ENCODE results near the gene ADAMTSL4. TPM values are rescaled to one million over a fixed set of nuclear protein-coding genes. Genes with fewer than 3 reads are reported as not detected.

ADAMTSL4 gene
- total RNA-seq (2014; rRNA removed; shearing (Covaris generic)): 0.80 and 1.1 TPM in 2 replicates

DNA sequence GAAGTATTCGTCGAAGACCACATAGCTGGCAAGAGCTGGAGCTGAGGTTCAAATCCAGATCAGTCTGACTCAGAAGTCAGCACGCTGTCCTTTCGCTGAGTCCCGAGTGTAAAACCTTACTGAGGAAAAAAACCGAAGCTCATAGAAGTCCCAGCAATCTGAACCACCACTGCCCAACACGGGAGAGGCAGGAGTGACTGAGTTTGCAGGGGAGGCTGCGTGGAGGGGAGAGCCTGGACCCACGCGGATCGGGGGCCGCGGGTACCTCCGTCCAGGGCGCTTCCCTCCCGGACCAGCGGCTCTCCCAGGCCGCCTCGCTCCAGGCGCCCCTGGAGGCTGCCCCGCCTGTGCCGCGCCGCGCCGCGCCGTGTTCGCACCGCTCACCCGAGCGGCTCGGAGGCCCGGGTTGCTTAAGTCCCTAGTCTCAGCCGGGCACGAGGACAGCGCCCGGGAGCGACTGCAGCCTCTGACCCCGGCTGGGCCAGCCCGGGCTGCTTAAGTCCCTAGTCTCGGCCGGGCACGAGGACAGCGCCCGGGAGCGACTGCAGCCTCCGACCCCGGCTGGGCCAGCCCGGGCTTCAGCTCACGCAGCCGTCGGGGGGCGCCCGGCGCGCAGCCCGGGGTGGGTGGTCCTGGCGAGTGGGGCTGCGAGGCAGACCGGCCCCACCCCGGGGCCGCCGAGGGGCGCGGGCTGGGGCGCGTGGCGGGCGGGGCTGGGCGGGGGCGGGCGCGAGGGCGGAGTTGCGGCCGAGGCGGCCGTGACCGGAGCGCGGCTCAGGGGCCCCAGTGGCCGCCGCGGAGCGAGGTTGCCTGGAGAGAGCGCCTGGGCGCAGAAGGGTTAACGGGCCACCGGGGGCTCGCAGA, at the start of gene ADAMTSL4:
Gene ADAMTSL4 (plus strand): TSS at position 777 of the 864 bp plus-strand sequence. CDS start 2,881 bp downstream, outside the sequence.
- DNase-seq (ENCODE audit: low spot score): no peak

DNA sequence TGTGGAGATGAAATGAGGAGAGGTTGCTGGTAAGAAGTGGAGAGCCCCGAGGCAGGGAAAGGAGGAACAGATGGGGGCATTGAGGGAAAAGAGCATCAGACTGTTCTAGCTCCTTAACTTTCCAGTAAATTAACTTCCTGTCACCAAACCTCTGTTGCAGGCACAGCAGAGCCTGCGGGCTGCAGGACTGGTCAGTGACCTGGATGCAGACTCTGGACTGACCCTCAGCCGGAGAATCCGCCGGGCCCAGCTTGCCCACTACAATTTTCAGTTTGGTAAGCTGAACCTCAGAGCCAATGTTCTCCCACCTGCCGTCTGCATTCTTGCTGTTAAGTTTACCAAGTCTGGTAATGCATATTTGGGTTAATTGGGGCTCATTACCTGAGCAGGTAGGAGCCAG, 43.8 kb upstream of the ADAMTSL4 start:
- no peak for DNase-seq (ENCODE audit: low spot score)

- peak; percentile 79 for DNase-seq (ENCODE audit: low spot score)
These were observed 41.0 kb upstream of the ADAMTSL4 start, which contains the start of gene ECM1 for GRCh38 chr1:150507912-150508864. TSS of gene ECM1 (plus strand) at chr1:150508109. CDS start at chr1:150508210, 101 bp downstream.

DNA sequence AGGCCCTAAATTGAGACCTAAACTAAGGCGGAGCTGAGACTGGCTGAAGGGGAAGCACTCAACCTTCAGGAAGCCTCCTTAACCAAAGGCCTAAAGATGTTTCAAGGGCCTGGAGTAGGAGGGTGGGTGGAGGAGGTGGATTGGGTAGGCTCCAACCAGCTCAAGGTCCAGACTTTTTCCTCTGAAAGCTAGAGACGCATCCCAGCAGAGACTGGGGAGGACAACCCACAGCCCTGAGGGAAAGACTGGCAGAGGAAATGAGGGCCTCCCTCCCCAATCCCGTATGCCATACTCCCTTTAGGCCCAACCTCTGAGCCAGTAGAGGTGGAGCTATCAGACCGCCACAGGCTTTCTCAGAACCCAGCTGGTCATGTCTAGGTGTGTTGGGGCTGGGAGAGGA, 40.2 kb upstream of the ADAMTSL4 start:
- DNase-seq (ENCODE audit: low spot score): no peak

DNA sequence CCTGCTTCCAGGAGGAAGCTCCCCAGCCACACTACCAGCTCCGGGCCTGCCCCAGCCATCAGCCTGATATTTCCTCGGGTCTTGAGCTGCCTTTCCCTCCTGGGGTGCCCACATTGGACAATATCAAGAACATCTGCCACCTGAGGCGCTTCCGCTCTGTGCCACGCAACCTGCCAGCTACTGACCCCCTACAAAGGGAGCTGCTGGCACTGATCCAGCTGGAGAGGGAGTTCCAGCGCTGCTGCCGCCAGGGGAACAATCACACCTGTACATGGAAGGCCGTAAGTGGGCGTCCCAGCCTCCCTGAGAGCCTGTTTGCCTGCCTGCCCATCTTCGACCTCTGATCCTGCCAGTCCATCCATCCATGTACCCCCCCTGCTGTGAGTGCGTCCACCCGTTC, 37.7 kb upstream of the ADAMTSL4 start:
- no peak for DNase-seq (ENCODE audit: low spot score)

DNA sequence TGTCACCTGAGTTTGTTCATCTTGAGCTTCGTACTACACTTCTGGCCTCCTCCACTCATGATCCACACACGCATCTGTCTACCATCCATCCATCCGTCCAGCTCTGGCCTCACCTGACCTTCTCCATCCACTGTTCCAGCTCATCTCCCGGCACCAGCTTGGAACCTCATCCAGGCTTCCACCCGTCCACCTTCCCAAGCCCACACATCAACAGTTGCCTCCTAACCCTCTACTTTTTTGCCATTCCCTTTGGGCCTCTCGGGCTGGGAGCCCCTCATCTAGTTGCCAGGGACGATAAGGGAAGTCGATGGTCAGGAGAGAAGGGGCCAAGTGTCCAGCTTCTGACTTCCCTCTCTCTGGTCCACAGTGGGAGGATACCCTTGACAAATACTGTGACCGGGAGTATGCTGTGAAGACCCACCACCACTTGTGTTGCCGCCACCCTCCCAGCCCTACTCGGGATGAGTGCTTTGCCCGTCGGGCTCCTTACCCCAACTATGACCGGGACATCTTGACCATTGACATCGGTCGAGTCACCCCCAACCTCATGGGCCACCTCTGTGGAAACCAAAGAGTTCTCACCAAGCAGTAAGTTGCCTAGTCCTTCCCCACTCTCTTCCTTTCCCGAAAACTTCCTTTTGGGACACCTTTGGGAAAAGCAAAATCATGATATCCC, 37.1 kb upstream of the ADAMTSL4 start:
- DNase-seq (ENCODE audit: low spot score): no peak

DNA sequence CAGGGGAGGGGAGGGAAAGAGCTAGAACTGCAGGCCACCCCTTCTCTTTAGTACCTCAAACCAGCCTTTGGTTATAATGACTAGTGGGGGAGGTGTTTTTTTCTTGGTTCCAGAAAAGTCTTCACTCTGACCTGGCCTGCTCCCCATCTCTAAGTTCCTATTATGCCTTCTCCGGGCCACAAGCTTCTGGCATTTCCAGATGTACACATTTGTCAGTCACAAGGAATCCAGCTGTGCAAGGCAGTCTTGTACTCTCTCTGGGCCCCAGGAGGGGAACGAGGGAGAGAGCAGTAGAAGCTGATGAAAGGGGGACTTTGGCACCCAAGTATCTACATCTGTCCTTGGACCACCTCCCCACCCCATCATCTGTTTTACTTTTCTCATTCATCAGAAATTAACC, 36.4 kb upstream of the ADAMTSL4 start:
- DNase-seq (ENCODE audit: low spot score): no peak

DNA sequence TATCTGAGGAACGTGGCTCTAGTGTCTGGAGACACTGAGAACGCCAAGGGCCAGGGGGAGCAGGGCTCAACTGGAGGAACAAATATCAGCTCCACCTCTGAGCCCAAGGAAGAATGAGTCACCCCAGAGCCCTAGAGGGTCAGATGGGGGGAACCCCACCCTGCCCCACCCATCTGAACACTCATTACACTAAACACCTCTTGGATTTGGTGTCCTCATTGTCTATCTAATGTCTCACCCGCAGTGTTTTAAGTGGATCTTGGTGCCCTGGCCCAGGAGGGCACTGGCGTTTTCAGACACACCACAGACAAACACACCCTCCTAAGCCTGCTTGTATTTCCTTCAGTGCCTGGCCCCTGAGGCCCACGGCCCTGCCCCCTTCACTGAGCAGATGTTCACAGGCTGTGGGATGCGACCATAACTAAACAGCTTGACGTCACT, 35.8 kb upstream of the ADAMTSL4 start:
- no peak for DNase-seq (ENCODE audit: low spot score)

DNA sequence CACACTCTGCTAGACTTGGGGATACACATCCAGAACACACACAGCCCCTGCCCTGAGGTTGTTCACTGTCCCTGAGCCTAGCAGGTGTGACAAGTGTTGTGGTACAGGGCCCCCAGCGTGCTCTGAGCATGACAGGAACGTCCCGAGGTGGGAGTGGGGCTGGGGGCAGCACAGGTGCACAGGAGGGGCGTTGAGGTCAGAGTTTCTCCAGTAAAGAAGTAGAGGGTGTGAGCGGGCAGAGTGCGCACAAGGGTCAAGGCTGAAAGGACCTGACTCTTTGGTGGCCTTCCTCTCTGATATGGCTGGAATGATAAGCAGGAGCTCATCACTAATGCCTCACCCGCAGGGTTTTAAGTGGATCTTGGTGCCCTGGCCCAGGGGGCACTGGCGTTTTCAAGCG, 34.9 kb upstream of the ADAMTSL4 start:
- DNase-seq (ENCODE audit: low spot score): no peak

DNA sequence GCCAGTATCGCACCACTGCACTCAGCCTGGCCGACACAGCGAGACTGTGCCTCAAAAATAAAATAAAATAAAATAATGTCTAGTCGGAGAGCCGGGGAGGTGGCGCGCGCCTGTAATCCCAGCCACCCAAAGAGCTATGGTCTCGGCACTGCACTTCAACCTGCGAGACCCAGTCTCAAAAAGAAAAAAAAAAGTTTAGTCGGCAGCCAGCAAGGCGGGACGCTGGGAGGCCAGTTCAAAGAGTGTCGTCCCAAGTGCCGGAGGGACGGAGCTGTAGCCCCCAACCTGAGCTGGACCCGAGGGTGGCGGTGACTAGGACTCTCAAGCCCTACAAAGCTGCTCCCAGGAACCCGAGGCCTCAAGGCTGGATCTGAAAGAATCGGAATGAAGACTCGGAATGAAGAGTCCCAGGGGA, 34.3 kb upstream of the ADAMTSL4 start:
- DNase-seq (ENCODE audit: low spot score): no peak

DNA sequence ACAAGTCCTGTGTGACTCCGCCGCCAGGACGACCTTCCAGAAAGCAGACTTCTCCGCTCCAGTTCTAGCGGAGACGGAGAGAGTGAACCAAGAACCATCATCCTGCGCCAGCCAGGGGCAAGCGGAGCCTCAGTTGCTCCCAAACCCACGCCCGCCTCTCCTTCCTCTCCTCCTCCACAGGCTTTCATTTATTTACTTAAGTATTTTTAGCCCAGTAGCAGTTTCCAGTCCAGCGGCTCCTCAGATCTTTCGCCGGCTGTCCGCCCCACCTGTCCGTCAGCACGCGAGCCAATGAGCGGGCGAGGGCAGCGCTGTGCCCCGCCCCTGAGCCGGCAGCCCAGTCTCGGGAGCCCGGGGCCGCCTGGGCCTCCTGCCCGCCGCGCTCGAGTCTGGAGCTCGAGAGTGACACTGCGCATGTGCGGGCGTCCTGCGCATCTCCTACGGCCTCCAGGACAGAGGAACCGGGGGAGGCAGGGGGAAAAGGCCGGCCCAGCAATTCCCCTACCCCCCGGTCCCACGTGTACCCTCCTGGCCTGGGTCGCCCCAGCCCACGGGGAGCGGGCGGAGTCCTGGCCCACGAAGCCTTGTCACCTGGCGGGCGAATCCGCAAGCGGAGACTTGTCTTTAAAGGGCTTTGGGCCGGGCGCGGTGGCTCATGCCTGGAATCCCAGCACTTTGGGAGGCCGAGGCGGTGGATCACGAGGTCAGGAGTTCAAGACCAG, 33.7 kb upstream of the ADAMTSL4 start, which contains the start of gene FALEC:
Gene FALEC (plus strand): TSS at position 425 of the 722 bp plus-strand sequence.
- peak; percentile 91 for DNase-seq (ENCODE audit: low spot score)

- no peak for DNase-seq (ENCODE audit: low spot score)
These were observed 33.1 kb upstream of the ADAMTSL4 start for GRCh38 chr1:150516050-150516591.

DNA sequence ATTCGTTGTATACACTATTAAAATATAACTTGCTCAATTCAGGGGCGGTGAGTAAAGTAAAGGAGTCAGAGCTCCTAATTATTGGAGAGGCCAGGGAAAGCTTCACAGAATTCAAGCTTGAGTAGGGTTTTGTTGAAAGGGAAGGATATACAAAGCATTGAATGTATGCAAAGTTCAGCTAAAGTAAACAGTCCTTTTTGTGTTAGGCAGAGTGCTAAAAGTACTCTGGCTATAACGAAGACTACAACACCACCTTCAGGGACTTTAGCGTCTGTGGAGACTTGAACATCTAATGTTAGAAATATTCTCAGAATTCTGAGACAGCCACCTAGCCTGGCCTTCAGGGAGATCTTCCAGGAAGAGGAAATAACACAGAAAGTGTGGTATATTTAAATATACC, 32.6 kb upstream of the ADAMTSL4 start:
- DNase-seq (ENCODE audit: low spot score): no peak

GRCh38 chr1:150521196-150521968, 27.8 kb upstream of the ADAMTSL4 start:
- DNase-seq (ENCODE audit: low spot score): no peak

DNA sequence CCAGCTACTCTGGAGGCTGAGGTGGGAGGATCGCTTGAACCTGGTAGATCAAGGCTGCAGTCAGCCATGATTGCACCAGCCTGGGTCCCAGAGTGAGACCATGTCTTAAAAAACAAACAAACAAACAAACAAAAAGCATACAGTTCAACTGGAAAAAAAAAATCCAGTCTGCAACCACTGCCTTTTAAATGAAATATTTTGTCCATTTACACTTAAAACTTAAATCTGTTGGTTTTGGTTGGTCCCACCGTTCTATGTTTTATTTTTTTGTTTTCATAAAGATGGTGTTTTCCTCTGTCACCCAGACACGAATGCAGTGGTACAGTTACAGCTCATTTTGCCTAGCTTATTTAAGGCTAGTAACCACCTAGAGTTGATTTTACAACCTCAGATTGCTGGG, 23.9 kb upstream of the ADAMTSL4 start:
- no peak for DNase-seq (ENCODE audit: low spot score)

- DNase-seq (ENCODE audit: low spot score): peak; percentile 1
These were observed 21.0 kb upstream of the ADAMTSL4 start for GRCh38 chr1:150528196-150528595.

DNA sequence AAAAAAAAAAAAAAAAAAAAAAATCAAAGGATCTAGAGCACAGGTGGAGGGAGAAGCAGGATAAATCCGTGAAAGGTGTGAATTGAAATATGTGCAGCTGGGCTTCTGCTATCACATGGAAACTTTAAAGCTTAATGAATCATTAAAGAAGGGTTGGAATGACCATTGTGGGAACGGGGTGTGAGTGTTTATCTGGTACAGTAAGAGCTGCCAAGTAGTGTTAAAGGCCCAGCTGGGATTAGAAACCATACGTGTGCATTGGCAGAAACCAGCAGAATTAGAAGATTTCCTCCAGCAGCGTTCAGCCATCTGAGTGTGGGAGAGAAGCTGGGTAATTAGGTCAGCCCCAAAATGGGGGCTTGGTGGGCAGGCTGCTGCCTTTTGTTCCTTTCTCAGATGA, 20.2 kb upstream of the ADAMTSL4 start:
- no peak for DNase-seq (ENCODE audit: low spot score)

DNA sequence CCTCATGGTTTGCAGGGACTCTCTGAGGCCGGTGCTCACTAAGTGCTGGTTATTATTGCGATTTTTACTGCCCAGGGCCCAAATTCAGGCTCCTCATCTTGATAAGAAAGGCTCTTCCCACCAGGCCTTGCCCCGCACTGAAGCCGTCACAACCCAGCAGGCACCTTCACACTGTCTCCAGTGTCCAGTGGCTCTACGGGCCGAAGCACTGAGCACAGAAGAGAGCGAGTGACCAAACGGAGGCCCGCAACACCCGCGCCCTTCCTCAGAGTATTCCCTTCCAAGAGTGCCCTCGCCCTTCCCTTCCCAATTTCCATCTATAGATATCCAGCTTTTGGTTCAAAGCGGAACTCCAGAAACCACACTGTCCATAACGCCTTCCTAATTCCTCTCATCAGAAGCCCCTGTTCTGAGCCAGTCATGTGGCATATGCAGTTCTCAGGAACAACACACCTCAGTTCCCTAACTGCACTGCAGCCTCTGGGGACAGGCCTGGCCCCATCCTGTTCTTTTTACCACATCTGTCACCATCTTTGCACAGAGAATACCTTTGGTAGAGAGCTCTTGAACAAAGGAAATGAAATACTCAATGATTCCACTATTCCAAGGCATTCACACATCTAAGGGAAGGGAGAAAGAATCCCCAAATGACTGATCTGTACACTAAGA, 18.6 kb upstream of the ADAMTSL4 start:
- no peak for DNase-seq (ENCODE audit: low spot score)

DNA sequence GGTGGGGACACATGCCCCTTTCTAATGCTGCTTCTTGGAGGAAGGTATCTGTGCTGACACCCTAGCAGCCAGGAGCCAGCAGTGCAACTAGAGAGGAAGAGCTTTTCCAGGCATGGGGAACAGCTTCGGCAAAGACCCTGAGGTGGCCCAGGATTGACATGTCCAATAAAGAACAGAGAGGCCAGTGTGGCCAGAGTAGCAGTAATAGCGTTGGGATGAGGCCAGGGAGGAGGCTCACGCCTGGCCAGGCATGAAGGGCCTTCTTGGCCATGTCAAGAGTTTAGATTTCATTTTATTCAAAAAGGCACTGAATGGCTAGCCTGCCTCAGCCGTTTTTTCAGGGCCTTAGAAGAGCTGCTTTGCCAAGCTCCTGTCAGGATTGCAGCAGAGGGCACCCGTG, 16.3 kb upstream of the ADAMTSL4 start:
- no peak for DNase-seq (ENCODE audit: low spot score)

Data from H4 (cell line).